ENCODE results near the gene LPAR2.
"Not testable (repeated sequence)": the region's sequence is repeated elsewhere in the genome, so short reads cannot be mapped to it uniquely, and the experiment has no call there.

LPAR2 gene

GRCh38 chr19:19627621-19628500 is at the start of gene LPAR2:
Gene LPAR2 (minus strand): TSS chr19:19628220. CDS start chr19:19627275, 945 bp downstream.
- peak; percentile 73 to 87 for DNase-seq

DNA sequence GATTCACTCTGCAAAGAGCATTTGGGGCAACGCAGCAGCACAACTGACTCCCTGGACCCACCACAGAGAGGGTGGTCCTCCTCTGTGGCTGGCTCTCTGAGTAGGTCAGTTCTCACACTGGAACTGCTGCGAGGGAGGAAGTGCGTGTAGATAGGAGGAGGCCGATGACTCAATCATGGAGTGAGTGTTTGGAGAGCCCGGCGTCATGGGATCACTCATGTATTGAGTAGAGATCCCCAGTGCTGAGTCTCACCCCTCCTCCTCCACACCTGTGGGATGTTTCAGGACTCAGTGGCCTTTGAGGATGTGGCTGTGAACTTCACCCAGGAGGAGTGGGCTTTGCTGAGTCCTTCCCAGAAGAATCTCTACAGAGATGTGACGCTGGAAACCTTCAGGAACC is 49.6 kb upstream of the LPAR2 start:
- no peak for DNase-seq

GRCh38 chr19:19674315-19674714 is 46.3 kb upstream of the LPAR2 start:
- DNase-seq = no peak

- DNase-seq = no peak
These were observed 44.8 kb upstream of the LPAR2 start for GRCh38 chr19:19672816-19673215.

- no peak for DNase-seq
These were observed 42.1 kb upstream of the LPAR2 start for GRCh38 chr19:19670070-19670551.

DNA sequence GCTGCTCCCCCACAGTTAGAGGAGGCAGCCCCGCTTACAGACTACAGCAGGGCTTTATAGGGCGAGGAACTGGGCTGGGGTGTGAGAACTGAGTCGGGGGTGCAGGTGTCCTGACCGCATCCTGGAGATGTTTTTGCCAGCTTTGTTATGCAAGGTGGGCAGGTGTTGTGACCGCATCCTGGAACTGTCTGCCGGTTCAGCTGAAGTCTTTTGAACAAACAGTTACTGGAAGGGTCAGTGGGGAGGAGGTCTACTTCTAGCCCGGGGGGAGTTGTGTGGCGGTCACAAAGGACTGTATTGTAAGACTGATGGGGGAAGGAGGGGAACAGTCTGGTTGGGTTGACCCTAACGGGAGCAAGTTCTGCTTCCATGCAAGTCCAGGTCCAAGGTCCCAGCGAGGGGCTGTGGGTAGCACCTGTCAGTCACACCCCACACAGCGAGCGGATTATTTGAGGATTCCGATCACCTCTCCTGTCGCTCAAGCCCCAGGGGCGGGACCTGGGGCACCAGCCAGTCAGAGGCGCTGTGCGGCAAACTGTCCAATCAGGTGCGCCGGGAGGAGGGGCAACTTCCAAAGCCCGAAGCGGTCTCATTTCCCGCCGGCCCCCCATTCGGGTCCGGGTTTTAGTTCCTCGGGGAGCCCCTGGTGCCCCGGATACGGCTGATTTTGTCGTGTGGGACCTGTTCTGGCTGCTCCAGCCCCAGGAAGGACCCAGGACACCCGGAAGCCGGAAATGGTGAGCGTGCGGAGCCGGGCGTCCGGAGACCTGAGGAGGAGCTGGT is 40.4 kb upstream of the LPAR2 start, which contains the start of gene ZNF101:
Gene ZNF101 (plus strand): TSS at position 610 of the 783 bp plus-strand sequence. CDS start 125 bp downstream, at position 735.
- DNase-seq = peak; percentile 95 to 96

- not testable (repeated sequence) for DNase-seq
These were observed 37.5 kb upstream of the LPAR2 start for GRCh38 chr19:19665420-19665948.

GRCh38 chr19:19663256-19664120 is 35.5 kb upstream of the LPAR2 start, which contains the start of gene ATP13A1:
Gene ATP13A1 (minus strand): TSS chr19:19663676. CDS start chr19:19663666, 10 bp downstream.
- peak; percentile 97 to 98 for DNase-seq

- peak in 1 of 2 donors; percentile 15 for DNase-seq
These were observed 34.8 kb upstream of the LPAR2 start for GRCh38 chr19:19662871-19663255.

DNA sequence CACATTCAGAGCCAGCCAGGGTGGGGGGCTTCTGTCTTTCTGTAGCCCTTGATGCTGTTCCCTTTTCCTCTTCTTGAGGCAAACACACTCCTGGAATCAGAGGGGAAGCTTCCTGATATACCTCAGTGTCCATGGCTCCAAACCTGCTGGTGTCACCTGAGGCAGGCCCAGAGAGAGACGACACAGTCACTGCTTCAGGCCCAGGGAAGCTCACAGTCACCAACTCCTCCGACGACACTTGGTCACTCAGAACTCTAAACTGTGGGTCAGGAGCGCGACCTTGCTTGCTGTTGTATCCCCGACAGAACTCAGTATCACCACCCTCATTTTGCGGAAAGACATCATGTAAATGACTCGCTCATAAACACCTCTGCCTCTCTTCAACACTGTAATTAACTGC is 34.3 kb upstream of the LPAR2 start:
- peak in 1 of 2 donors; percentile 20 for DNase-seq

DNA sequence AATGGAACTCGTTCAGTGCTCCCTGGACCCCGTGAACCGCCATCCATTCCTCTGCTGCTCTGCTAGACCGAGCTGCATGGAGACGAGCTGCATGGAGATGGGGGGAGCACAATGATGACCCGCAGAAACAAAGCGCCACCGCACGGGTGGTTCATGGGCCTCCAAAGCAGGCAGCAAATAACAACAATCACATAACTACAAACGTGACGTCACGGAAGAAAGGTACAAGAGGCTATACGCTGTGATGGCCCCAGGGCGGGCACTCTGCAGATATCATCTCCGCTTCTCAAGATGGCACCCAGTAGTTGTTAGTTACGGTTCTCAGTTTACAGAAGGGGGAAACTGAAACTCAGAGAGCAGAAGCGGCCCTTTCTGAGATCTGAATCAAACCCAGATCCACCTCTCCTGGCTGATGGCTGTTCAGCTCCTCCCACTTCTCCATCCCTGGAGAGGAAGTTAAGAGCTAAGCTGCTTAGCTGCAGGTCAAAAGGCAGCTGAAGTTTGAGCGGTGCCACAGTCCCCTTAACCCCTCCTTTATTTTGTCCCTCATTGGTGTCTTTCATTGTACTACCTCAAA is 33.7 kb upstream of the LPAR2 start:
- peak; percentile 81 to 82 for DNase-seq

GRCh38 chr19:19661141-19661674 is 33.2 kb upstream of the LPAR2 start:
- no peak for DNase-seq

DNA sequence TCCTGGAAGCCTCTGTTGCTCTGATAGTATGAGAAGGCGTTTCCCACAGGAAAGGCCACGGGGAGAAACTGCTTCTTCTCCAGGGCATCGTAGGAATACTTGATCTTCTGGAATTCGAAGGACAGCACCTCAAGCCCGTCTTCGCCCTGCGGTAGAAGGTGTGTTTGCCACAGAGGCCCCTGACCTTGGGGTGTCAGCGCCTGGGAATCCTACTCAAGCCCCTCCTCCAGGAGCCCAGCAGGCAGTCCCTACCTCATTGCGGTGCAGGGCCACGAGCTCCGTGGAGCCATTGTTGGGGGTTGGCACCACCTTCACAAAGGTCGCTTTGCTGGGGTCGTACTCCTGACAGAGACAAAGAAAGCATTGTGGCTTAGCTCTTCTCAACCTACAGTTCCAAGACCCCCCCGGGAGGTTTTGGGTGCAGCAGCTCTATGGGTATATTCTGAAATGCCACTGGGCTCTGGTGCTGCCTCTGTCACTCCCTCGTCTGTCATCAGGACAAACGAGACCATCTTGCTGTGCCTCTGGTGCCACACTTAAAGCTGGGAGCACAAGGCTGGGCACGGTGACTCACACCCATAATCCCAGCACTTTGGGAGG is 31.7 kb upstream of the LPAR2 start:
- DNase-seq = no peak

- DNase-seq = no peak
These were observed 29.4 kb upstream of the LPAR2 start for GRCh38 chr19:19657397-19657783.

DNA sequence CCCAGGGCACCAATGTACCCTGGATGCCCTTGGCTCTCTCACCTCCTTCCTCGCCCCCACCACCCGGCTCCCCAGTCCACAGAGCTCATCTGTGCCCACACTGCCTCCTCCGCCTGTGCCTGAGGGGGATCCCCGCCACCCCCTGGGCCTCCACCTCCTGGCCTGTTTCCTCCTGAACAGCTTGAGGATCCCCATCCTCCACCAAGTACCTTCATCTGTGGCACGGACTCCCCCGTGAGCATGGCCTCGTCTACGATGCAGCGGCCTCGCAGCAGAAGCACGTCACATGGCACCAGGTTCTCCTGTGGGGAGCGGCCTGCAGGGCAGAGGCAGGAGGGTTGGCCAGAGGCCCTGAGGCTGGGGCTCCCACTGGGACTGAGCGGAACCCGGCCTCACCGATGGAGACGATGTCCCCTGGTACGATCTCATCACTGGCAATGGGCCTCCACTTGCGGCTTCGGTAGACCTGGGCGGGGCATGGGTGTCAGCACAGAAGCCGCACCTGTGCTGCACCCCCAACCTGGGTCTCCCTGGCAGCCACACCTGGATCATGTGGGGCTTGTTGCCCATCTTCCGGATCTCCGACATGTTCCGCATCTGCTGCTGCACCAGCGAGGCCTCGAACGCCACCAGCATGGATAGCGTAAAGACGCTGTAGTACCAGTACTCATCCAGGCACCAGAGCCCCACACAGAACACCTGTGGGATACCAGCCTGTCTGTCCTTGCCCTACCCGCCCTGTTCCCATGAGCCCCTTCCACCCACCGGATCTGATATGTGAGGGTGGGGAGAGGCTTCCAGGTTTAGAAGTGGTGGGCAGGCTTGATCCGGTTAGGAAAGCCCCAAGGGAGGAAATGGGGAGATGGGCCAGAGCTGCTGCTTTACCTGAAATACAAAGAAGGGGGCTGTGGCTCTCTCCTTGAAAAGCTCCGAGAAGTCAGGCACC is 28.7 kb upstream of the LPAR2 start:
- no peak for DNase-seq

GRCh38 chr19:19655641-19656343 is 27.8 kb upstream of the LPAR2 start:
- DNase-seq = no peak

DNA sequence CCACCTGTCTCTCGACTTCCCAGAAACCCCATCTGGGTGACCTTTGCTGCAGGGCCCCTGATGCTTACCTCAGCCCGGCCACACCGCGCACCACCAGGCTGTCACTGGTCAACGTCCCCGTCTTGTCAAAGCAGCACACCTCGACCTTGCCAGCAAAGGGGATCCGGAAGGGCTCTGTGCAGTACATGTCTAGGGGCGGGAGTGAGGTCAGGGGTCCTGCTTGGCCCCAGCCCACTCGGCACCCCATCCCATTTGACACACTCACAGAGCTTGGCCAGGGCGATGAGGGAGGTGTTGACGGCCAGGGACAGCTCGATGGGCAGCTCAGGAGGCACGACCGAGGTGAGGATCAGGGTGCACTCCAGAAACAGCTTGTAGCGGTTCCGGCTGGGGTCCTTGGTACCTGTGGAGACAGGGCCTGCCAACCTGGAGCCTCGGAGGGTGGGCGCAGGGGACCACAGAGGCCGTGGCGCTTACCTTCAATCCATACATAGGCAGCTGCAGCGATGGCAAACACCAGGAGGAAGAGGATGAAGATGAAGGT is 27.1 kb upstream of the LPAR2 start:
- no peak for DNase-seq

GRCh38 chr19:19654441-19654840 is 26.4 kb upstream of the LPAR2 start:
- no peak for DNase-seq

GRCh38 chr19:19653597-19654147 is 25.7 kb upstream of the LPAR2 start:
- no peak for DNase-seq
